Activated CD4-positive, alpha-beta memory T cell treated with anti-CD3 and anti-CD28 coated beads, Interleukin-2, amount 10 ng/mL, durations not matched to agents 7 days and 5 days (primary cell): ENCODE results near the gene ESAM. TPM values are rescaled to one million over a fixed set of nuclear protein-coding genes. Genes with fewer than 3 reads are reported as not detected.

Experiments
- CTCF ChIA-PET: fragments of 350-600 bp; sonication (Branson Sonifier 250); formaldehyde crosslinking; loops from one replicate; lab custom pipeline; 2021; ENCODE audit warnings: antibody characterized with exemption, inconsistent platforms; lab: Charles Lee
- POLR2A ChIA-PET: fragments of 350-600 bp; sonication (Branson Sonifier 250); formaldehyde crosslinking; loops from one replicate; lab custom pipeline; 2021; ENCODE audit warnings: antibody characterized with exemption; lab: Charles Lee
- DNase-seq: peaks from one replicate; pipeline ENCODE4 v3.0.0-alpha.2; 2020
- H3K27ac Mint-ChIP-seq: one replicate; pipeline ENCODE4 v1.8.0; 2021; ENCODE audit warnings: mild to moderate bottlenecking, mixed read lengths
- H3K27me3 Mint-ChIP-seq: one replicate; pipeline ENCODE4 v1.8.0; 2021; ENCODE audit warnings: mixed read lengths
- H3K36me3 Mint-ChIP-seq: one replicate; pipeline ENCODE4 v1.8.0; 2021; ENCODE audit warnings: low read depth, mixed read lengths
- H3K4me1 Mint-ChIP-seq: one replicate; pipeline ENCODE4 v1.8.0; 2021; ENCODE audit warnings: mixed read lengths
- H3K4me3 Mint-ChIP-seq: one replicate; pipeline ENCODE4 v1.8.0; 2021; ENCODE audit warnings: mild to moderate bottlenecking, mixed read lengths
- H3K9me3 Mint-ChIP-seq: one replicate; pipeline ENCODE4 v1.8.0; 2021; ENCODE audit warnings: mixed read lengths
- total RNA-seq, 2 experiments: library from RNA; stranded (reverse); gene quantifications; one replicate each; pipeline ENCODE4 v1.2.3, GENCODE V29; 2021

The ESAM gene
- total RNA-seq, 2 experiments from 2014 or later, result 1.0 to 1.6 TPM

- peaks cover 11% of the 10 kb centered on the region for H3K4me1 Mint-ChIP-seq
- no peak overlapping the region for H3K27ac Mint-ChIP-seq
- H3K9me3 Mint-ChIP-seq, result no peaks in the 10 kb centered on the region
- CTCF ChIA-PET, result interaction anchor here (0.6 to 1.9 kb wide), 3 partner anchors 48 to 148 kb away, joined by 3 to 5 read pairs (median 3); no protein-coding TSS in a partner anchor
- no peaks in the 10 kb centered on the region for H3K36me3 Mint-ChIP-seq
- no peak overlapping the region for H3K4me3 Mint-ChIP-seq
- POLR2A ChIA-PET, result interaction anchor here (0.5 kb wide), 1 partner anchor 38 kb away, joined by 4 read pairs; no protein-coding TSS in a partner anchor
- DNase-seq, result no peak
- peaks cover 56% of the 10 kb centered on the region for H3K27me3 Mint-ChIP-seq
Observed at GRCh38 chr11:124717421-124717785, 44.7 kb downstream of the ESAM start.

GRCh38 chr11:124716591-124716990 lies 45.5 kb downstream of the ESAM start:
- ChIA-PET POLR2A (no interaction called here), CTCF (interaction anchor here (1.4 to 1.9 kb wide), 2 partner anchors 48 to 149 kb away, joined by 3 to 5 read pairs; no protein-coding TSS in a partner anchor)
- H3K4me3 Mint-ChIP-seq, result no peak overlapping the region
- DNase-seq, result no peak
- H3K27ac Mint-ChIP-seq, result no peak overlapping the region
- H3K4me1 Mint-ChIP-seq, result peaks cover 11% of the 10 kb centered on the region
- H3K27me3 Mint-ChIP-seq, result peaks cover 48% of the 10 kb centered on the region
- H3K9me3 Mint-ChIP-seq, result no peaks in the 10 kb centered on the region
- no peaks in the 10 kb centered on the region for H3K36me3 Mint-ChIP-seq

- H3K4me3 Mint-ChIP-seq, result no peak overlapping the region
- CTCF ChIA-PET, result no interaction called here
- POLR2A ChIA-PET, result no interaction called here
- H3K27ac Mint-ChIP-seq, result no peak overlapping the region
- DNase-seq, result no peak
- no peaks in the 10 kb centered on the region for H3K9me3 Mint-ChIP-seq
- peaks cover 1% of the 10 kb centered on the region for H3K4me1 Mint-ChIP-seq
- no peaks in the 10 kb centered on the region for H3K36me3 Mint-ChIP-seq
- H3K27me3 Mint-ChIP-seq, result peaks cover 13% of the 10 kb centered on the region
Observed at GRCh38 chr11:124712392-124712791, 49.7 kb downstream of the ESAM start.

- no peaks in the 10 kb centered on the region for H3K9me3 Mint-ChIP-seq
- H3K4me1 Mint-ChIP-seq, result no peaks in the 10 kb centered on the region
- DNase-seq, result no peak
- H3K27ac Mint-ChIP-seq, result no peak overlapping the region
- no peak overlapping the region for H3K4me3 Mint-ChIP-seq
- POLR2A ChIA-PET, result no interaction called here
- H3K27me3 Mint-ChIP-seq, result peaks cover 3% of the 10 kb centered on the region
- no peaks in the 10 kb centered on the region for H3K36me3 Mint-ChIP-seq
- CTCF ChIA-PET, result no interaction called here
Observed at GRCh38 chr11:124707829-124708228, 54.3 kb downstream of the ESAM start.

Other genes starting within 250 kb of the ESAM start
- gene OR8B12, start 218.6 kb downstream of the ESAM start, total RNA-seq, result not detected
- gene OR8A1, start 192.3 kb downstream of the ESAM start, total RNA-seq, result not detected
- not detected for gene PANX3, start 150.9 kb downstream of the ESAM start, total RNA-seq
- 10 to 100 TPM; 41.4 to 50.6 TPM for gene TBRG1, start 139.4 kb downstream of the ESAM start, total RNA-seq
- gene SIAE, start 88.6 kb downstream of the ESAM start, total RNA-seq, result 1 to 10 TPM; 5.1 to 8.2 TPM
- gene SPA17, start 88.4 kb downstream of the ESAM start, total RNA-seq, result 1 to 10 TPM; 3.4 to 3.8 TPM
- gene NRGN, start 22.3 kb downstream of the ESAM start, total RNA-seq, result 1 to 10 TPM; 7.3 to 8.4 TPM
- under 1 TPM; 0.38 to 0.55 TPM for gene VSIG2, start 10.0 kb downstream of the ESAM start, total RNA-seq
- 10 to 100 TPM in 1 of 2 experiments, 1 to 10 TPM in 1; 9.4 to 10.4 TPM for gene MSANTD2, start 38.1 kb upstream of the ESAM start, total RNA-seq
- 1 to 10 TPM; 7.9 to 8.5 TPM for gene ROBO3, start 103.1 kb upstream of the ESAM start, total RNA-seq
- not detected for gene ROBO4, start 135.6 kb upstream of the ESAM start, total RNA-seq
- not detected for gene HEPN1, start 157.0 kb upstream of the ESAM start, total RNA-seq
- not detected for gene HEPACAM, start 173.8 kb upstream of the ESAM start, total RNA-seq
- 1 to 10 TPM; 9.2 to 9.7 TPM for gene CCDC15, start 191.9 kb upstream of the ESAM start, total RNA-seq